ENCODE data around the gene HS3ST5.
"Not testable (repeated sequence)": the region's sequence is repeated elsewhere in the genome, so short reads cannot be mapped to it uniquely, and the experiment has no call there.

Gene HS3ST5

GRCh38 chr6:114272582-114272981, 70.2 kb downstream of the HS3ST5 start:
- FAIRE-seq: no peak

GRCh38 chr6:114271405-114271804, 71.4 kb downstream of the HS3ST5 start:
- no peak for FAIRE-seq

- FAIRE-seq: no peak
Observed at GRCh38 chr6:114267897-114268296, 74.9 kb downstream of the HS3ST5 start.

- no peak for FAIRE-seq
Observed at GRCh38 chr6:114260810-114261209, 82.0 kb downstream of the HS3ST5 start.

- FAIRE-seq: no peak
Observed at GRCh38 chr6:114258376-114258775, 84.4 kb downstream of the HS3ST5 start.

- FAIRE-seq: no peak
Observed at GRCh38 chr6:114253431-114253830, 89.4 kb downstream of the HS3ST5 start.

GRCh38 chr6:114249522-114249921, 93.3 kb downstream of the HS3ST5 start:
- FAIRE-seq: no peak

- no peak for FAIRE-seq
Observed at GRCh38 chr6:114247101-114247500, 95.7 kb downstream of the HS3ST5 start.

GRCh38 chr6:114240796-114241195, 102.0 kb downstream of the HS3ST5 start:
- FAIRE-seq: no peak

GRCh38 chr6:114228675-114229074, 114.1 kb downstream of the HS3ST5 start:
- no peak for FAIRE-seq

GRCh38 chr6:114227944-114228468, 114.8 kb downstream of the HS3ST5 start:
- no peak for FAIRE-seq

GRCh38 chr6:114220241-114220640, 122.6 kb downstream of the HS3ST5 start:
- FAIRE-seq: no peak

GRCh38 chr6:114218437-114219340, 124.1 kb downstream of the HS3ST5 start:
- FAIRE-seq: no peak

- not testable (repeated sequence) for FAIRE-seq
Observed at GRCh38 chr6:114217996-114218395, 124.8 kb downstream of the HS3ST5 start.

GRCh38 chr6:114216789-114217467, 125.9 kb downstream of the HS3ST5 start:
- no peak for FAIRE-seq

- no peak for FAIRE-seq
Observed at GRCh38 chr6:114210467-114210866, 132.4 kb downstream of the HS3ST5 start.

GRCh38 chr6:114203460-114203859, 139.4 kb downstream of the HS3ST5 start:
- FAIRE-seq: no peak

- FAIRE-seq: no peak
Observed at GRCh38 chr6:114202389-114202788, 140.4 kb downstream of the HS3ST5 start.

GRCh38 chr6:114200891-114201290, 141.9 kb downstream of the HS3ST5 start:
- no peak for FAIRE-seq

- FAIRE-seq: no peak
Observed at GRCh38 chr6:114195631-114196403, 147.0 kb downstream of the HS3ST5 start.

GRCh38 chr6:114195027-114195365, 147.8 kb downstream of the HS3ST5 start:
- FAIRE-seq: no peak

- FAIRE-seq: no peak
Observed at GRCh38 chr6:114194362-114195026, 148.3 kb downstream of the HS3ST5 start.

- FAIRE-seq: no peak
Observed at GRCh38 chr6:114187563-114187962, 155.3 kb downstream of the HS3ST5 start.
